Pancreas (tissue), 10 donors: ENCODE data around the gene FAM200B. TPM values are rescaled to one million over a fixed set of nuclear protein-coding genes. Genes with fewer than 3 reads are reported as not detected.

Experiments used
- ATAC-seq, 4 donors: fragments of 200-7000 bp; cut with Tn5 transposase; one replicate each; pipeline versions ENCODE4 v1.8.0 to v1.9.1; 2020; ENCODE audit warnings: mild to moderate bottlenecking in 4 of 4, moderate library complexity in 4 of 4
- DNase-seq, 6 donors: peaks; one replicate each; pipeline ENCODE4 v3.0.0-alpha.2; 2020
- FAIRE-seq: peaks from 2 replicates; lab custom pipeline; 2012; peaks lifted over from hg19 to GRCh38; lab: Jason Lieb, UNC
- H3K27ac ChIP-seq, 4 donors: fragments of 200-600 bp; sonication (generic); 1 replicate in 3 of 4; 2 replicates in 1 of 4; pipeline versions ENCODE4 v1.5.0 to v1.8.0; 2020
- H3K27me3 ChIP-seq, 4 donors: fragments of 200-600 bp; one replicate each; pipeline ENCODE4 v1.8.0; 2021
- H3K36me3 ChIP-seq, 3 donors: fragments of 200-600 bp; sonication (generic) in 1 of 3; one replicate each; pipeline versions ENCODE4 v1.5.0 to v1.8.0; 2020 to 2021
- H3K4me1 ChIP-seq, 3 donors: fragments of 200-600 bp; one replicate each; pipeline ENCODE4 v1.8.0; 2021
- H3K4me3 ChIP-seq, 4 donors: fragments of 200-600 bp; sonication (generic) in 2 of 4; one replicate each; pipeline versions ENCODE4 v1.5.0 to v1.8.0; 2020 to 2021
- H3K9me3 ChIP-seq, 4 donors: fragments of 200-600 bp; one replicate each; pipeline ENCODE4 v1.8.0; 2021
- CTCF ChIP-seq, 4 donors: fragments of 200-600 bp; sonication (generic) in 3 of 4; IDR thresholded peaks; one replicate each; pipeline versions ENCODE4 v1.5.0 to v1.8.0; 2021; ENCODE audit warnings: antibody characterized with exemption in 4 of 4
- WGBS, 2 donors: extraction: QIAGEN DNeasy Blood & Tissue Kit; methylation state at CpG; one replicate each; pipeline ENCODE4 v1.1.7; 2013; 5-methylcytosine and 5-hydroxymethylcytosine counted together
- intact Hi-C, 3 donors: fragments of 100-400 bp; cut with DNase I; formaldehyde crosslinking; loops; one replicate each; pipeline versions ENCODE4 v1.11.1 to v1.14.2; 2022
- polyA plus RNA-seq, 2 donors: library from polyadenylated mRNA; stranded (reverse); fragments of 200-250 nt; gene quantifications; one replicate each; pipeline ENCODE4 v1.2.3, GENCODE V29; 2013
- total RNA-seq, 6 donors: library from RNA; stranded (reverse); fragmentation: NEBNext Ultra II Directional in 4 of 6; extraction: Animal tissue kit (Norgen Biotek cat#: 25700) in 4 of 6; gene quantifications; one replicate each; pipeline versions ENCODE4 v1.2.1 to v1.2.4, GENCODE V29; 2021 to 2023
- donor health status: healthy with polysubstance abuse.
- donor health status: DM: no; HTN: no; CAD: no; lungs with moderate emphysema.
- donor health status: DM: no; HTN: no; CAD: no.
- donor health status: control.
- donor health status: control.
- donor health status: Bipolar disorder and iron deficiency.
- donor health status: DM: yes; HTN: yes; CAD: no.
- donor health status: DM: no; HTN: no; CAD: no.
- donor health status: DM: no; HTN: no; CAD: no.
- donor health status: DM: yes; HTN: yes; CAD: no.

FAM200B gene
- total and polyA plus RNA-seq, 8 donors, result 8.6 to 36.0 (median 14.5) TPM

GRCh38 chr4:15737255-15737654 lies 55.6 kb downstream of the FAM200B start:
- Histone ChIP-seq H3K27me3 (no peaks in the 10 kb centered on the region), H3K4me3 (no peak overlapping the region), H3K9me3 (no peaks in the 10 kb centered on the region), H3K4me1 (no peaks in the 10 kb centered on the region), H3K36me3 (no peaks in the 10 kb centered on the region), H3K27ac (no peak overlapping the region)
- DNase-seq, result no peak
- FAIRE-seq, result no peak
- ATAC-seq, result no peak
- 26 to 37% methylated on average over 3 of the region's 3 CpGs for WGBS, 2 donors
- intact Hi-C loops, result no loop called here
- TF ChIP-seq CTCF (IDR thresholded peaks at IDR 0.05), result no peak

GRCh38 chr4:15738877-15739276 lies 57.2 kb downstream of the FAM200B start:
- intact Hi-C loops, result no loop called here
- no peak overlapping the region for H3K4me3 ChIP-seq
- 54 to 63% methylated on average over 1 of the region's 1 CpG for WGBS, 2 donors
- no peak for FAIRE-seq
- ATAC-seq, result no peak
- no peaks in the 10 kb centered on the region for H3K27me3 ChIP-seq
- H3K9me3 ChIP-seq, result no peaks in the 10 kb centered on the region
- TF ChIP-seq CTCF (IDR thresholded peaks at IDR 0.05), result no peak
- DNase-seq, result no peak
- no peaks in the 10 kb centered on the region for H3K36me3 ChIP-seq
- no peaks in the 10 kb centered on the region for H3K4me1 ChIP-seq
- H3K27ac ChIP-seq, result no peak overlapping the region

Other genes starting within 250 kb of the FAM200B start
- gene CC2D2A, start 211.9 kb upstream of the FAM200B start, total RNA-seq, result 1 to 10 TPM; 1.9 to 7.7 (median 3.5) TPM
- 1 to 10 TPM; 4.1 to 6.2 TPM for gene CC2D2A, start 211.9 kb upstream of the FAM200B start, polyA plus RNA-seq
- 10 to 100 TPM; 26.5 to 36.4 (median 31.9) TPM for gene FBXL5, start 26.5 kb upstream of the FAM200B start, total RNA-seq
- 10 to 100 TPM; 17.6 to 39.2 TPM for gene FBXL5, start 26.5 kb upstream of the FAM200B start, polyA plus RNA-seq
- 1 to 10 TPM in 2 of 6 donors, under 1 TPM in 4; 0.24 to 2.8 (median 0.41) TPM for gene BST1, start 21.2 kb downstream of the FAM200B start, total RNA-seq
- gene BST1, start 21.2 kb downstream of the FAM200B start, polyA plus RNA-seq, result under 1 TPM; 0.49 to 0.63 TPM
- 1 to 10 TPM in 1 of 6 donors, under 1 TPM in 5; 0.12 to 1.6 (median 0.44) TPM for gene CD38, start 96.5 kb downstream of the FAM200B start, total RNA-seq
- under 1 TPM; 0.23 to 0.56 TPM for gene CD38, start 96.5 kb downstream of the FAM200B start, polyA plus RNA-seq